GM19452 (cell line): ENCODE measurements around the gene CCT8L2.
"Not testable (repeated sequence)": the region's sequence is repeated elsewhere in the genome, so short reads cannot be mapped to it uniquely, and the experiment has no call there.

Experiments used
- ATAC-seq: cut with Tn5 transposase; IDR thresholded peaks from one replicate; pipeline ENCODE4 v1.9.1; 2021; ENCODE audit not compliant: unreplicated experiment

Gene CCT8L2

GRCh38 chr22:16559996-16560395 is 32.6 kb downstream of the CCT8L2 start:
- not testable (repeated sequence) for ATAC-seq

DNA sequence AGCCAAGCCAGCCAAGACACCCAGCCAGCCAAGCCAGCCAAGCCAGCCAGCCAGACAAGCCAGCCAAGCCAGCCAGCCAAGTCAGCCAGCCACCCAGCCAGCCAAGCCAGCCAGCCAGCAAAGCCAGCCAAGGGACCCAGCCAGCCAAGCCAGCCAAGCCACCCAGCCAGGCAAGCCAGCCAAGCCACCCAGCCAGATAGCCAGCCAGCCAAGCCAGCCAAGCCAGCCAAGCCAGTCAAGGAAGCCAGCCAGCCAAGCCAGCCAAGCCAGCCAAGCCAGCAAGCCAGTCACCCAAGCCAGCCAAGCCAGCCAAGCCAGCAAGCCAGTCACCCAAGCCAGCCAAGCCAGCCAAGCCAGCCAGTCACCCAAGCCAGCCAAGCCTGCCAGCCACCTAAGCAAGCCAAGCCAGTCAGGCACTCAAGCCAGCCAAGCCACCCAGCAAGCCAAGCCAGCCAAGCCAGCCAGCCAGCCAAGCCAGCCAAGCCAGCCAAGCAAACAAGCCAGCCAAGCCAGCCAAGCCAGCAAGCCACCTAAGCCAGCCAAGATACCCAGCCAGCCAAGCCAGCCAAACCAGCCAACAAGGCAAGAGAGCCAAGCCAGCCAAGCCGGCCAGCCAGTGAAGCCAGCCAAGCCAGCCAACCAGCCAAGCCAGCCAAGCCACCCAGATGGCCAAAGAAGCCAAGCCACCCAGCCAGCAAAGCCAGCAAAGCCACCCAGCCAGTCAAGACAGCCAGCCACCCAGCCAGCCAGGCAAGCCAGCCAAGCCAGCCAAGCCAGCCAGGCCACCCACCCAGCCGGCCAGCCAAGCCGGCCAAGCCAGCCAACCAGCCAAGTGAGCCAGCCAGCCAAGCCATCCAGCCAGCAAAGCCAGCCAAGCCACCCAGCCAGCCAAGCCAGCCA is 33.3 kb downstream of the CCT8L2 start:
- no peak for ATAC-seq

- ATAC-seq = not testable (repeated sequence)
Measured at GRCh38 chr22:16558376-16558945, 34.1 kb downstream of the CCT8L2 start.

DNA sequence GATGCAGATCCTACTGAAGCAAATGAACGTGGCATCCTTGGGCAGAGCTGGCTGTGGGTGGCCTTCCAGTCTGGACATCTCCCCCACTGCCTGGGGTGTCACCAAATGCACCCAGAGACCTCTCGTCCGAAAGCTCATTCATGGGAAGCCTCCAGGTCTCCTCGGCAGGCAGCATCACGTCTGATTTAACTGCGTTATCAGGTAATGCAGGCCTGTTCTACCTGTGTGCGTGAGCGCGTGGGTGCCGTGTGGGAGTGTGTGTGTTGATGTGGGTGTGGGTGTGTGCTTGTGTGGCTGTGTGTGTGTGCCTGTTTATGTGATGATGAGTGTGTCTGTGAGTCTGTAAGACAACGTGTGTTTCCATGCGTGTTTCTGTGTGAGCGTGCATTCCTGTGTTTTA is 35.1 kb downstream of the CCT8L2 start:
- not testable (repeated sequence) for ATAC-seq

GRCh38 chr22:16555077-16555994 is 37.3 kb downstream of the CCT8L2 start:
- not testable (repeated sequence) for ATAC-seq

GRCh38 chr22:16543310-16543709 is 49.3 kb downstream of the CCT8L2 start:
- not testable (repeated sequence) for ATAC-seq
